Hepatocyte (in vitro differentiated cells): Measurements from ENCODE around the gene PCBP4. TPM values are rescaled to one million over a fixed set of nuclear protein-coding genes. Genes with fewer than 3 reads are reported as not detected.

Source experiments
- DNase-seq: peaks from one replicate; pipeline ENCODE4 v3.0.0-alpha.2; 2016; ENCODE audit warnings: low spot score
- H2AFZ ChIP-seq: fragments of 200-600 bp; sonication (generic); 2 replicates; pipeline ENCODE4 v1.6.0; 2016; ENCODE audit warnings: antibody characterized with exemption, mild to moderate bottlenecking
- H3K27ac ChIP-seq: fragments of 200-600 bp; sonication (generic); 2 replicates; pipeline ENCODE4 v1.5.1; 2016; ENCODE audit warnings: mild to moderate bottlenecking
- H3K27me3 ChIP-seq: fragments of 200-600 bp; sonication (generic); 2 replicates; pipeline ENCODE4 v1.6.1; 2016
- H3K36me3 ChIP-seq: fragments of 200-600 bp; sonication (generic); replicated peaks from 2 replicates; pipeline ENCODE4 v1.5.1; 2016; ENCODE audit warnings: low read depth; ENCODE audit not compliant: insufficient read depth
- H3K4me1 ChIP-seq: fragments of 200-600 bp; sonication (generic); 2 replicates; pipeline ENCODE4 v1.5.1; 2016; ENCODE audit warnings: mild to moderate bottlenecking, moderate library complexity; ENCODE audit not compliant: insufficient read depth
- H3K4me2 ChIP-seq: fragments of 200-600 bp; sonication (generic); 2 replicates; pipeline ENCODE4 v1.6.0; 2016
- H3K4me3 ChIP-seq: fragments of 200-600 bp; sonication (generic); 2 replicates; pipeline ENCODE4 v1.5.1; 2016; ENCODE audit warnings: mild to moderate bottlenecking
- H3K79me2 ChIP-seq: fragments of 200-600 bp; sonication (generic); 2 replicates; pipeline ENCODE4 v1.6.0; 2017; ENCODE audit warnings: mild to moderate bottlenecking
- H3K9me2 ChIP-seq: fragments of 200-600 bp; sonication (generic); replicated peaks from 2 replicates; pipeline ENCODE4 v1.6.0; 2017; ENCODE audit warnings: mild to moderate bottlenecking; ENCODE audit not compliant: insufficient read depth
- H3K9me3 ChIP-seq: fragments of 200-600 bp; sonication (generic); 2 replicates; pipeline ENCODE4 v1.5.1; 2016; ENCODE audit warnings: low read depth, mild to moderate bottlenecking
- H4K20me1 ChIP-seq: fragments of 200-600 bp; sonication (generic); 2 replicates; pipeline ENCODE4 v1.6.0; 2016; ENCODE audit warnings: mild to moderate bottlenecking; ENCODE audit not compliant: insufficient read depth, poor library complexity, severe bottlenecking
- CTCF ChIP-seq: fragments of 200-600 bp; sonication (generic); IDR thresholded peaks from 2 replicates; pipeline ENCODE4 v1.5.1; 2016; ENCODE audit warnings: antibody characterized with exemption, mild to moderate bottlenecking; ENCODE audit not compliant: poor library complexity
- EZH2 ChIP-seq: fragments of 200-600 bp; sonication (generic); IDR thresholded peaks from 2 replicates; pipeline ENCODE4 v1.6.1; 2016; ENCODE audit warnings: antibody characterized with exemption, mild to moderate bottlenecking, borderline replicate concordance
- EZH2phosphoT487 ChIP-seq: fragments of 200-600 bp; sonication (generic); IDR thresholded peaks from one replicate; pipeline ENCODE4 v1.6.1; 2018; ENCODE audit warnings: antibody characterized with exemption, mild to moderate bottlenecking, low read depth, moderate library complexity; ENCODE audit not compliant: unreplicated experiment, severe bottlenecking
- WGBS: methylation state at CpG from one replicate; pipeline ENCODE4 v1.1.6; 2016; ENCODE audit warnings: low lambda C conversion rate; ENCODE audit errors: missing lambda C conversion rate; 5-methylcytosine and 5-hydroxymethylcytosine counted together
- polyA plus RNA-seq: library from polyadenylated mRNA; unstranded; fragments of >200 nt; fragmentation: Nextera tagmentation; extraction: Ambion mirVana; gene quantifications from 2 replicates; pipeline ENCODE4 v1.2.1, GENCODE V29; 2016
- total RNA-seq: library from RNA; depleted of rRNA; stranded (reverse); fragments of >200 nt; gene quantifications from 2 replicates; pipeline ENCODE4 v1.2.3, GENCODE V29; 2014

The PCBP4 gene
- total and polyA plus RNA-seq, 2 experiments from 2014 or later: 42.4 to 60.2 TPM

DNA sequence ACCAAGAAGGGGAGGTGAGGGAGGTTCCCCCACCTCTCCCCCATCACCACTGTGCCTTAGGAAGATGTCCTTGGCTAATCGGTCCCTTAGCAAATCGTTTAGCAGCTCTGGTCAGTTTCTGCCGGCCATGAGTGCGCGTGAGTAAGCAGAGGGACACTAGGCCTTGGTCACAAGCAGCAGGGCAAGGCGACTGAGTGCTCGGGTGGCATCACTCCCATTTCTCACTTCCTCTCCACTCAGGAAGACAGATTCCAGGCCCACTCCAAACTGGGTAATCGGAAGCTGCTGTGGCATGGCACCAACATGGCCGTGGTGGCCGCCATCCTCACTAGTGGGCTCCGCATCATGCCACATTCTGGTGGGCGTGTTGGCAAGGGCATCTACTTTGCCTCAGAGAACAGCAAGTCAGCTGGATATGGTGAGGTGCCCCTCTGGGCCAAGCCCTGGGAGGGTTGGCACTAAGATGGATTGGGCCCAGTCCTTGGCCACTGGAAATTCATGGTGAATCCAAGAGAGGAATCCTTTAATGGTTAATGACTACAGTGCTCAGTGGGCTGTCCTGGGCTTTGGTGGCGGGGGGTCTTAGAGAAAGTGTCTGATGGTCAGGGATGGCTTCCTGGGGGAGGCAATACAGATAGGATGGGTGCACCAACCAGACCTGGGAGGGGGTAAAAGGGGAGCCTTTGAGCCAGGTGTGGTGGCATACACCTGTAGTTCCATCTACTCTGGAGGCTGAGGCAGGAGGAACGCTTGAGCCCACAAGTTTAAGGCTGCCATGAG lies 21.1 kb downstream of the PCBP4 start:
- no peaks in the 10 kb centered on the region for H3K9me2 ChIP-seq
- H3K4me3 ChIP-seq: no peak overlapping the region
- H3K9me3 ChIP-seq: no peaks in the 10 kb centered on the region
- H3K4me2 ChIP-seq: no peak overlapping the region
- TF ChIP-seq CTCF (no peak), EZH2 (no peak), EZH2phosphoT487 (no peak)
- peaks cover 2% of the 10 kb centered on the region for H3K79me2 ChIP-seq
- peaks cover 10% of the 10 kb centered on the region for H3K4me1 ChIP-seq
- 95% methylated on average over 13 of the region's 14 CpGs for WGBS
- no peaks in the 10 kb centered on the region for H3K27me3 ChIP-seq
- DNase-seq: no peak
- no peak overlapping the region for H2AFZ ChIP-seq
- no peaks in the 10 kb centered on the region for H3K36me3 ChIP-seq
- no peak overlapping the region for H3K27ac ChIP-seq
- no peaks in the 10 kb centered on the region for H4K20me1 ChIP-seq

DNA sequence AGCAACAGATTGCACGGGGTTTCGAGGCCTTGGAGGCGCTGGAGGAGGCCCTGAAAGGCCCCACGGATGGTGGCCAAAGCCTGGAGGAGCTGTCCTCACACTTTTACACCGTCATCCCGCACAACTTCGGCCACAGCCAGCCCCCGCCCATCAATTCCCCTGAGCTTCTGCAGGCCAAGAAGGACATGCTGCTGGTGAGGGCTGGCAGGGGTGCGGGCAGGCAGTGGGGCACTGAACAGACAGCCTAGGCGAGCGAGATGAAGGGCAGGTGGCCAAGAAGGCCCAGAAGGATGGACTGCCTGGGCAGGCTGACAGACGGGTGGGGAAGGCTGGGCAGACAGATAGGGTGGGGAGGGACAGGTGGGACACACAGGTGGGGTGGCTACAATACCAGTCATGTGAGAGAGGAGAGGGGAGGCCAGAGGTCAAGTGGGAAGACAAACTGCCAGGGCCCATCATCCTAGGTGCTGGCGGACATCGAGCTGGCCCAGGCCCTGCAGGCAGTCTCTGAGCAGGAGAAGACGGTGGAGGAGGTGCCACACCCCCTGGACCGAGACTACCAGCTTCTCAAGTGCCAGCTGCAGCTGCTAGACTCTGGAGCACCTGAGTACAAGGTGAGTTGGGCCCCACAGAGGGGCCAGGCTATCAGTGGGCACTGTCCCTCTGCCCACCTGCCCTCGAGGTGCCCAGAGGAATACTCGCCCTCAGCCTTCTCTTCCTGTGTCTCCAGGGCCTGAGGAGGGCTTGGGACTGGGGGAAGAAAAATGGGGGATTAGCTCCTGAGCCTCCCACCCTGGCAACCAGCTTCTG lies 22.0 kb downstream of the PCBP4 start:
- WGBS: 92% methylated on average over 18 of the region's 18 CpGs
- H3K9me2 ChIP-seq: no peaks in the 10 kb centered on the region
- H3K4me1 ChIP-seq: peaks cover 10% of the 10 kb centered on the region
- no peak for DNase-seq
- H3K79me2 ChIP-seq: peaks cover 11% of the 10 kb centered on the region
- H4K20me1 ChIP-seq: no peaks in the 10 kb centered on the region
- H3K9me3 ChIP-seq: no peaks in the 10 kb centered on the region
- no peak overlapping the region for H3K4me3 ChIP-seq
- TF ChIP-seq EZH2 (no peak), CTCF (no peak), EZH2phosphoT487 (no peak)
- H3K27me3 ChIP-seq: no peaks in the 10 kb centered on the region
- no peak overlapping the region for H3K27ac ChIP-seq
- no peak overlapping the region for H3K4me2 ChIP-seq
- H3K36me3 ChIP-seq: no peaks in the 10 kb centered on the region
- H2AFZ ChIP-seq: no peak overlapping the region

- DNase-seq: no peak
- no peaks in the 10 kb centered on the region for H3K36me3 ChIP-seq
- H3K4me1 ChIP-seq: peaks cover 10% of the 10 kb centered on the region
- peaks cover 18% of the 10 kb centered on the region for H3K79me2 ChIP-seq
- no peaks in the 10 kb centered on the region for H3K9me2 ChIP-seq
- H4K20me1 ChIP-seq: no peaks in the 10 kb centered on the region
- H3K4me3 ChIP-seq: no peak overlapping the region
- H3K4me2 ChIP-seq: no peak overlapping the region
- 95% methylated on average over 11 of the region's 11 CpGs for WGBS
- H2AFZ ChIP-seq: no peak overlapping the region
- no peaks in the 10 kb centered on the region for H3K9me3 ChIP-seq
- no peaks in the 10 kb centered on the region for H3K27me3 ChIP-seq
- no peak for TF ChIP-seq EZH2phosphoT487
- no peak for TF ChIP-seq EZH2
- TF ChIP-seq CTCF: no peak
- H3K27ac ChIP-seq: no peak overlapping the region
Observed at GRCh38 chr3:51944451-51945021, 22.7 kb downstream of the PCBP4 start.
